ENCODE measurements around the gene ZDHHC24. TPM values are rescaled to one million over a fixed set of nuclear protein-coding genes. Genes with fewer than 3 reads are reported as not detected.
A peak's percentile ranks its signal among the peaks of the same experiment; 100 is the strongest.

Gene ZDHHC24
- total RNA-seq, 1 donor from 2014 or later, result 15.6 TPM

GRCh38 chr11:66478729-66479393, 67.0 kb downstream of the ZDHHC24 start:
- DNase-seq (ENCODE audit: low spot score), result no peak
- intact Hi-C loops (cut with micrococcal nuclease), result no loop called here

GRCh38 chr11:66477263-66478201, 68.3 kb downstream of the ZDHHC24 start:
- Mint-ChIP-seq H3K9me3 (no peaks in the 10 kb centered on the region), H3K4me3 (peak overlapping the region; percentile 68), H3K27me3 (ENCODE audit: insufficient read depth) (no peaks in the 10 kb centered on the region), H3K4me1 (ENCODE audit: low read depth) (peaks cover 37% of the 10 kb centered on the region), H3K27ac (no peak overlapping the region), H3K36me3 (ENCODE audit: low read depth) (peaks cover 4% of the 10 kb centered on the region)
- no peak for DNase-seq (ENCODE audit: low spot score)
- intact Hi-C loops (cut with micrococcal nuclease), result no loop called here

More at GRCh38 chr11:66478729-66479393, 67.0 kb downstream of the ZDHHC24 start:
- Mint-ChIP-seq H3K4me3 (peak overlapping the region; percentile 89), H3K36me3 (ENCODE audit: low read depth) (peaks cover 4% of the 10 kb centered on the region), H3K27ac (peak overlapping the region; percentile 72), H3K9me3 (no peaks in the 10 kb centered on the region), H3K27me3 (ENCODE audit: insufficient read depth) (no peaks in the 10 kb centered on the region), H3K4me1 (ENCODE audit: low read depth) (peaks cover 39% of the 10 kb centered on the region)

GRCh38 chr11:66476841-66477251, 69.0 kb downstream of the ZDHHC24 start:
- H3K27ac Mint-ChIP-seq, result no peak overlapping the region
- H3K9me3 Mint-ChIP-seq, result no peaks in the 10 kb centered on the region
- H3K4me1 Mint-ChIP-seq (ENCODE audit: low read depth), result peaks cover 33% of the 10 kb centered on the region
- H3K4me3 Mint-ChIP-seq, result peak overlapping the region; percentile 45
- H3K27me3 Mint-ChIP-seq (ENCODE audit: insufficient read depth), result no peaks in the 10 kb centered on the region
- no peak for DNase-seq (ENCODE audit: low spot score)
- peaks cover 4% of the 10 kb centered on the region for H3K36me3 Mint-ChIP-seq (ENCODE audit: low read depth)
- intact Hi-C loops (cut with micrococcal nuclease), result no loop called here

GRCh38 chr11:66476173-66476840, 69.5 kb downstream of the ZDHHC24 start:
- no peak overlapping the region for H3K27ac Mint-ChIP-seq
- H3K9me3 Mint-ChIP-seq, result no peaks in the 10 kb centered on the region
- intact Hi-C loops (cut with micrococcal nuclease), result no loop called here
- peaks cover 4% of the 10 kb centered on the region for H3K36me3 Mint-ChIP-seq (ENCODE audit: low read depth)
- H3K4me3 Mint-ChIP-seq, result peak overlapping the region; percentile 45
- H3K4me1 Mint-ChIP-seq (ENCODE audit: low read depth), result peaks cover 33% of the 10 kb centered on the region
- no peaks in the 10 kb centered on the region for H3K27me3 Mint-ChIP-seq (ENCODE audit: insufficient read depth)
- DNase-seq (ENCODE audit: low spot score), result no peak

GRCh38 chr11:66475349-66476172, 70.3 kb downstream of the ZDHHC24 start:
- Mint-ChIP-seq H3K27me3 (ENCODE audit: insufficient read depth) (no peaks in the 10 kb centered on the region), H3K9me3 (no peaks in the 10 kb centered on the region), H3K4me1 (ENCODE audit: low read depth) (peaks cover 28% of the 10 kb centered on the region), H3K4me3 (no peak overlapping the region), H3K27ac (no peak overlapping the region), H3K36me3 (ENCODE audit: low read depth) (peaks cover 6% of the 10 kb centered on the region)
- DNase-seq (ENCODE audit: low spot score), result no peak
- intact Hi-C loops (cut with micrococcal nuclease), result no loop called here

- Mint-ChIP-seq H3K27ac (no peak overlapping the region), H3K4me1 (ENCODE audit: low read depth) (peaks cover 19% of the 10 kb centered on the region), H3K9me3 (no peaks in the 10 kb centered on the region)
Observed at GRCh38 chr11:66473608-66474515, 72.0 kb downstream of the ZDHHC24 start.

GRCh38 chr11:66473167-66473566, 72.7 kb downstream of the ZDHHC24 start:
- H3K27ac Mint-ChIP-seq, result no peak overlapping the region
- H3K4me1 Mint-ChIP-seq (ENCODE audit: low read depth), result peaks cover 17% of the 10 kb centered on the region
- peaks cover 9% of the 10 kb centered on the region for H3K36me3 Mint-ChIP-seq (ENCODE audit: low read depth)
- no peaks in the 10 kb centered on the region for H3K9me3 Mint-ChIP-seq
- no peaks in the 10 kb centered on the region for H3K27me3 Mint-ChIP-seq (ENCODE audit: insufficient read depth)
- no peak overlapping the region for H3K4me3 Mint-ChIP-seq
- DNase-seq (ENCODE audit: low spot score), result no peak
- intact Hi-C loops (cut with micrococcal nuclease), result no loop called here

More at GRCh38 chr11:66473608-66474515, 72.0 kb downstream of the ZDHHC24 start:
- Mint-ChIP-seq H3K4me3 (no peak overlapping the region), H3K36me3 (ENCODE audit: low read depth) (peaks cover 9% of the 10 kb centered on the region), H3K27me3 (ENCODE audit: insufficient read depth) (no peaks in the 10 kb centered on the region)
- intact Hi-C loops (cut with micrococcal nuclease), result no loop called here
- no peak for DNase-seq (ENCODE audit: low spot score)

- intact Hi-C loops (cut with micrococcal nuclease), result no loop called here
- DNase-seq (ENCODE audit: low spot score), result no peak
- H3K27ac Mint-ChIP-seq, result no peak overlapping the region
Observed at GRCh38 chr11:66472054-66472453, 73.8 kb downstream of the ZDHHC24 start.

GRCh38 chr11:66471142-66471541, 74.7 kb downstream of the ZDHHC24 start:
- intact Hi-C loops (cut with micrococcal nuclease), result no loop called here

More at GRCh38 chr11:66472054-66472453, 73.8 kb downstream of the ZDHHC24 start:
- Mint-ChIP-seq H3K4me3 (no peak overlapping the region), H3K9me3 (no peaks in the 10 kb centered on the region), H3K36me3 (ENCODE audit: low read depth) (peaks cover 7% of the 10 kb centered on the region), H3K27me3 (ENCODE audit: insufficient read depth) (no peaks in the 10 kb centered on the region), H3K4me1 (ENCODE audit: low read depth) (peaks cover 12% of the 10 kb centered on the region)

More at GRCh38 chr11:66471142-66471541, 74.7 kb downstream of the ZDHHC24 start:
- Mint-ChIP-seq H3K4me1 (ENCODE audit: low read depth) (peaks cover 10% of the 10 kb centered on the region), H3K27me3 (ENCODE audit: insufficient read depth) (no peaks in the 10 kb centered on the region), H3K4me3 (no peak overlapping the region), H3K36me3 (ENCODE audit: low read depth) (peaks cover 7% of the 10 kb centered on the region), H3K9me3 (no peaks in the 10 kb centered on the region), H3K27ac (no peak overlapping the region)
- DNase-seq (ENCODE audit: low spot score), result no peak

Data from activated T-helper 1 cell treated with anti-CD3 and anti-CD28 coated beads, Interleukin-12 subunit alpha, Interleukin-12 subunit beta, Interleukin-2, Interleukin-4 antibody, amounts not matched to agents 30 ng/mL and 10 ng/mL and 1 ng/mL, durations not matched to agents 14 hours and 24 hours and 36 hours (primary cell).